IMR-90 (cell line): ENCODE measurements around the gene CTCF. TPM values are rescaled to one million over a fixed set of nuclear protein-coding genes. Genes with fewer than 3 reads are reported as not detected.

Experiments
- ATAC-seq: fragments of 200-7000 bp; cut with Tn5 transposase; 2 replicates; pipeline ENCODE4 v1.9.1; 2020; ENCODE audit warnings: low read depth, mild to moderate bottlenecking, moderate library complexity
- BruUV-seq: library from RNA; stranded (reverse); fragments of 400-500 nt; replicated peaks from 2 replicates; lab custom pipeline; 2021; lab: Mats Ljungman, UMichigan
- CTCF ChIA-PET: fragments of 300-600 bp; formaldehyde crosslinking; extraction: SDS; loops from one replicate; lab custom pipeline; 2021; ENCODE audit warnings: antibody characterized with exemption; lab: Yijun Ruan, JAX
- POLR2A ChIA-PET: fragments of 300-600 bp; sonication (Branson Sonifier 250); formaldehyde crosslinking; loops from one replicate; lab custom pipeline; 2022; ENCODE audit warnings: antibody characterized with exemption; ENCODE audit not compliant: unreplicated experiment; lab: Charles Lee
- DNase-seq: peaks from one replicate; pipeline ENCODE4 v3.0.0; 2013
- H2AFZ ChIP-seq: replicated peaks from 2 replicates; pipeline ENCODE3; 2013; ENCODE audit warnings: low read length, mild to moderate bottlenecking; ENCODE audit not compliant: poor library complexity
- H2AK5ac ChIP-seq: 2 replicates; pipeline ENCODE4 v1.6.1; 2013; ENCODE audit warnings: low read depth, low read length, inconsistent platforms
- H2AK9ac ChIP-seq: replicated peaks from 2 replicates; pipeline ENCODE3; 2013; ENCODE audit warnings: mild to moderate bottlenecking, low read depth, low read length, moderate library complexity; ENCODE audit not compliant: poor library complexity
- H2BK120ac ChIP-seq: 2 replicates; pipeline ENCODE4 v1.6.1; 2013; ENCODE audit warnings: low read depth, low read length, inconsistent platforms
- H2BK15ac ChIP-seq: 3 replicates; pipeline ENCODE4 v1.6.1; 2013; ENCODE audit warnings: low read depth, low read length, inconsistent platforms
- H2BK20ac ChIP-seq: 2 replicates; pipeline ENCODE4 v1.6.1; 2013; ENCODE audit warnings: low read depth, mild to moderate bottlenecking, inconsistent platforms, low read length, moderate library complexity
- H2BK5ac ChIP-seq: 2 replicates; pipeline ENCODE4 v1.6.1; 2013; ENCODE audit warnings: mild to moderate bottlenecking, low read depth, low read length, inconsistent platforms; ENCODE audit not compliant: poor library complexity, severe bottlenecking
- H3K14ac ChIP-seq: replicated peaks from 2 replicates; pipeline ENCODE4 v1.6.1; 2013; ENCODE audit warnings: low read depth, low read length, inconsistent platforms
- H3K18ac ChIP-seq: 2 replicates; pipeline ENCODE4 v1.6.1; 2013; ENCODE audit warnings: low read depth, low read length, control low read depth
- H3K23ac ChIP-seq: 2 replicates; pipeline ENCODE4 v1.6.1; 2013; ENCODE audit warnings: low read depth, low read length, inconsistent platforms
- H3K27ac ChIP-seq: 2 replicates; pipeline ENCODE4 v1.5.1; 2013; ENCODE audit warnings: mild to moderate bottlenecking, control low read depth, low read length; ENCODE audit not compliant: insufficient read depth
- H3K27me3 ChIP-seq: 2 replicates; pipeline ENCODE4 v1.6.1; 2013; ENCODE audit warnings: low read length; ENCODE audit not compliant: control insufficient read depth, insufficient read depth
- H3K36me3 ChIP-seq: 2 replicates; pipeline ENCODE4 v1.6.1; 2013; ENCODE audit warnings: low read length, mixed read lengths; ENCODE audit not compliant: control insufficient read depth, insufficient read depth
- H3K4ac ChIP-seq: 2 replicates; pipeline ENCODE4 v1.6.1; 2013; ENCODE audit warnings: low read depth, low read length, inconsistent platforms
- H3K4me1 ChIP-seq: 2 replicates; pipeline ENCODE4 v1.6.1; 2013; ENCODE audit warnings: low read length, mixed read lengths; ENCODE audit not compliant: control insufficient read depth, insufficient read depth
- H3K4me2 ChIP-seq: 2 replicates; pipeline ENCODE4 v1.6.1; 2013; ENCODE audit warnings: low read depth, mild to moderate bottlenecking, control low read depth, low read length, moderate library complexity
- H3K4me3 ChIP-seq: 2 replicates; pipeline ENCODE4 v1.5.1; 2013; ENCODE audit warnings: low read depth, mild to moderate bottlenecking, control low read depth, low read length, moderate library complexity; ENCODE audit not compliant: insufficient read depth
- H3K56ac ChIP-seq: 2 replicates; pipeline ENCODE4 v1.6.1; 2013; ENCODE audit warnings: low read length, inconsistent platforms; ENCODE audit not compliant: insufficient read depth; ENCODE audit errors: extremely low read depth
- H3K79me1 ChIP-seq, 2 experiments: 2 replicates each; pipeline ENCODE4 v1.6.1; 2013; ENCODE audit warnings: low read length in 2 of 2, inconsistent platforms in 1 of 2, low read depth in 1 of 2
- H3K9ac ChIP-seq: 2 replicates; pipeline ENCODE4 v1.6.1; 2013; ENCODE audit warnings: low read depth, low read length, control low read depth
- H3K9me1 ChIP-seq: 2 replicates; pipeline ENCODE4 v1.6.1; 2013; ENCODE audit warnings: low read length, inconsistent platforms; ENCODE audit not compliant: insufficient read depth
- H3K9me3 ChIP-seq: 2 replicates; pipeline ENCODE4 v1.6.1; 2013; ENCODE audit warnings: low read length; ENCODE audit not compliant: control insufficient read depth, insufficient read depth
- H4K20me1 ChIP-seq: 2 replicates; pipeline ENCODE4 v1.6.1; 2013; ENCODE audit warnings: low read length, inconsistent platforms; ENCODE audit not compliant: insufficient read depth
- H4K5ac ChIP-seq: 2 replicates; pipeline ENCODE4 v1.6.1; 2013; ENCODE audit warnings: mild to moderate bottlenecking, low read depth, low read length, control low read depth
- H4K8ac ChIP-seq, 2 experiments: 2 replicates each; pipeline ENCODE4 v1.6.1; 2013; ENCODE audit warnings: low read depth in 2 of 2, low read length in 2 of 2, control low read depth in 1 of 2, inconsistent platforms in 1 of 2
- H4K91ac ChIP-seq: 2 replicates; pipeline ENCODE4 v1.6.1; 2013; ENCODE audit warnings: low read depth, low read length, inconsistent platforms; ENCODE audit not compliant: insufficient read depth
- CEBPB ChIP-seq: IDR thresholded peaks from 2 replicates; pipeline ENCODE4 v1.6.1; 2012; ENCODE audit warnings: low read depth, low read length, improper control_type of control experiment
- CHD1 ChIP-seq: IDR thresholded peaks from 2 replicates; pipeline ENCODE4 v1.6.1; 2012; ENCODE audit warnings: low read depth, low read length, improper control_type of control experiment
- MAFK ChIP-seq: IDR thresholded peaks from 2 replicates; pipeline ENCODE4 v1.6.1; 2012; ENCODE audit warnings: low read depth, low read length, improper control_type of control experiment
- MAZ ChIP-seq: IDR thresholded peaks from 2 replicates; pipeline ENCODE4 v1.6.1; 2012; ENCODE audit warnings: low read depth, mild to moderate bottlenecking, low read length, improper control_type of control experiment, moderate library complexity, borderline replicate concordance
- MXI1 ChIP-seq: IDR thresholded peaks from 2 replicates; pipeline ENCODE4 v1.6.1; 2012; ENCODE audit warnings: low read depth, mild to moderate bottlenecking, low read length, moderate library complexity, borderline replicate concordance
- NFE2L2 ChIP-seq: fragments of 150-350 bp; IDR thresholded peaks from 2 replicates; pipeline ENCODE4 v1.6.1; 2016; ENCODE audit warnings: low read depth, mild to moderate bottlenecking, low read length
- RAD21 ChIP-seq: IDR thresholded peaks from 2 replicates; pipeline ENCODE4 v1.6.1; 2012; ENCODE audit warnings: low read length, improper control_type of control experiment
- RCOR1 ChIP-seq: IDR thresholded peaks from 2 replicates; pipeline ENCODE4 v1.6.1; 2012; ENCODE audit warnings: mild to moderate bottlenecking, low read length, improper control_type of control experiment; ENCODE audit not compliant: insufficient replicate concordance
- WGBS, 2 experiments: methylation state at CpG; one replicate each; pipeline versions ENCODE4 v1.1.5 to v1.1.7; 2013; ENCODE audit warnings: missing lambda C conversion rate in 2 of 2; ENCODE audit not compliant: insufficient read length in 1 of 2; ENCODE audit errors: extremely low coverage in 2 of 2; 5-methylcytosine and 5-hydroxymethylcytosine counted together
- dilution Hi-C: fragments of 300-500 bp; cut with HindIII; formaldehyde crosslinking; loops from one replicate; pipeline ENCODE4 v1.14.3; 2018; ENCODE audit warnings: low sequenced_read_pairs; ENCODE audit not compliant: unreplicated experiment
- in situ Hi-C: fragments of 300-500 bp; cut with MboI; formaldehyde crosslinking; loops from 3 replicates; pipeline ENCODE4 v1.14.3; 2019; ENCODE audit warnings: low sequenced_read_pairs, inconsistent platforms, mixed read lengths
- intact Hi-C: fragments of 100-400 bp; cut with micrococcal nuclease; formaldehyde crosslinking; loops from 2 replicates; pipeline ENCODE4 v1.10.0; 2022
- polyA plus RNA-seq, 3 experiments: library from polyadenylated mRNA; depleted of rRNA; stranded (reverse); fragments of >200 nt; gene quantifications; 2 replicates each; pipeline ENCODE4 v1.2.3, GENCODE V29; 2012; ENCODE audit warnings: low replicate concordance in 1 of 3
- total RNA-seq: library from RNA; depleted of rRNA; stranded (reverse); fragments of >200 nt; gene quantifications from 2 replicates; pipeline ENCODE4 v1.2.3, GENCODE V29; 2012
- TF ChIP-seq, protein P1 (sequence below): conservative IDR thresholded peaks from 2 replicates; pipeline ENCODE4 v1.5.1; 2012; ENCODE audit warnings: mild to moderate bottlenecking, low read depth, low read length, improper control_type of control experiment
- TF ChIP-seq, protein P2 (sequence below): fragments of 150-350 bp; IDR thresholded peaks from 2 replicates; pipeline ENCODE4 v1.6.1; 2017; ENCODE audit warnings: mild to moderate bottlenecking, antibody characterized with exemption, low read length, low read depth

The CTCF gene
- total and polyA plus RNA-seq, 2 of the 4 experiments (the other 2 are of a cell fraction), result 16.1 to 22.8 TPM

DNA sequence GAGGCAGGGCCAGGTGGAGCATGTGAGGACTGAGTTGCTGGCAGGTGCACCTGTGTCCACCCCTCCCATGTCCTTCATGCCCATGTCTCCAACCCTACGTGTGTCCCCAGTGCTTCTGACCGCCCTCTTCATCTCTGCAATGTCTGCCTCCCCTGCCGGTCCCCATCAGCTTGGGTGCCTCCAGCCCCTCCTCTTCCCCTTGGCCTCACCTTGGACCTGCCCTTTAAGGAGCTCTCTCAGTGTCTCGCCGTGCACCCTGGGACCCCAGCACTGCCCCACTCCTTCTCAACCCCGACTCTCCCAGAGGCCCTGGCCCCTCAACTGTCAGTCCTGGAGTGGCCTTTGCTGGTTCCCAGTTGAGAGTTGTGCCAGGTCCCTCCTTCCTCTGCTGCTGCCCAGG is 18.7 kb upstream of the CTCF start:
- ChIA-PET CTCF (no interaction called here), POLR2A (no interaction called here)
- Histone ChIP-seq H3K4me2 (no peak overlapping the region), H2AK9ac (no peak overlapping the region), H2AFZ (no peak overlapping the region), H3K9me3 (no peaks in the 10 kb centered on the region), H4K5ac (no peak overlapping the region), H4K20me1 (peaks cover 78% of the 10 kb centered on the region), H3K27ac (no peak overlapping the region), H3K4ac (no peak overlapping the region), H3K23ac (no peak overlapping the region), H2BK120ac (no peak overlapping the region), H3K9ac (no peak overlapping the region), H2AK5ac (no peak overlapping the region), H3K79me1 (peaks cover 17 to 62% of the 10 kb centered on the region in 2 experiments; a peak in 3 of 4 replicates), H3K18ac (no peak overlapping the region), H3K14ac (no peak overlapping the region), H3K9me1 (peaks cover 17% of the 10 kb centered on the region), H2BK15ac (no peak overlapping the region), H2BK20ac (no peak overlapping the region), H3K4me3 (no peak overlapping the region), H4K91ac (no peak overlapping the region), H4K8ac (no peak overlapping the region), H3K27me3 (no peaks in the 10 kb centered on the region), H3K36me3 (peaks cover 87% of the 10 kb centered on the region), H2BK5ac (no peak overlapping the region), H3K56ac (no peak overlapping the region), H3K4me1 (peaks cover 4% of the 10 kb centered on the region)
- TF ChIP-seq RAD21 (no peak), MXI1 (no peak), MAFK (no peak), RCOR1 (no peak), NFE2L2 (no peak), MAZ (no peak), CEBPB (no peak), CHD1 (no peak)
- TF ChIP-seq, protein P1, sequence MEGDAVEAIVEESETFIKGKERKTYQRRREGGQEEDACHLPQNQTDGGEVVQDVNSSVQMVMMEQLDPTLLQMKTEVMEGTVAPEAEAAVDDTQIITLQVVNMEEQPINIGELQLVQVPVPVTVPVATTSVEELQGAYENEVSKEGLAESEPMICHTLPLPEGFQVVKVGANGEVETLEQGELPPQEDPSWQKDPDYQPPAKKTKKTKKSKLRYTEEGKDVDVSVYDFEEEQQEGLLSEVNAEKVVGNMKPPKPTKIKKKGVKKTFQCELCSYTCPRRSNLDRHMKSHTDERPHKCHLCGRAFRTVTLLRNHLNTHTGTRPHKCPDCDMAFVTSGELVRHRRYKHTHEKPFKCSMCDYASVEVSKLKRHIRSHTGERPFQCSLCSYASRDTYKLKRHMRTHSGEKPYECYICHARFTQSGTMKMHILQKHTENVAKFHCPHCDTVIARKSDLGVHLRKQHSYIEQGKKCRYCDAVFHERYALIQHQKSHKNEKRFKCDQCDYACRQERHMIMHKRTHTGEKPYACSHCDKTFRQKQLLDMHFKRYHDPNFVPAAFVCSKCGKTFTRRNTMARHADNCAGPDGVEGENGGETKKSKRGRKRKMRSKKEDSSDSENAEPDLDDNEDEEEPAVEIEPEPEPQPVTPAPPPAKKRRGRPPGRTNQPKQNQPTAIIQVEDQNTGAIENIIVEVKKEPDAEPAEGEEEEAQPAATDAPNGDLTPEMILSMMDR, result no peak
- TF ChIP-seq, protein P2, sequence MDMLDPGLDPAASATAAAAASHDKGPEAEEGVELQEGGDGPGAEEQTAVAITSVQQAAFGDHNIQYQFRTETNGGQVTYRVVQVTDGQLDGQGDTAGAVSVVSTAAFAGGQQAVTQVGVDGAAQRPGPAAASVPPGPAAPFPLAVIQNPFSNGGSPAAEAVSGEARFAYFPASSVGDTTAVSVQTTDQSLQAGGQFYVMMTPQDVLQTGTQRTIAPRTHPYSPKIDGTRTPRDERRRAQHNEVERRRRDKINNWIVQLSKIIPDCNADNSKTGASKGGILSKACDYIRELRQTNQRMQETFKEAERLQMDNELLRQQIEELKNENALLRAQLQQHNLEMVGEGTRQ, result no peak
- no TSS peak for BruUV-seq
- ATAC-seq (no peak), DNase-seq (no peak)
- intact Hi-C loops (no loop called here), dilution Hi-C loops (no loop called here), in situ Hi-C loops (loop anchor here (25.0 kb wide), 1 partner anchor 394 kb away; the partner anchor contains the start of genes CTRL, LCAT and PSMB10)
- 90% methylated on average over 6 of the region's 6 CpGs; no CpG with 5 or more reads in 1 of the 2 experiments for WGBS, 2 experiments
